Measurements from ENCODE around the gene UHRF2. TPM values are rescaled to one million over a fixed set of nuclear protein-coding genes. Genes with fewer than 3 reads are reported as not detected.
"Not testable (repeated sequence)": the region's sequence is repeated elsewhere in the genome, so short reads cannot be mapped to it uniquely, and the experiment has no call there.

Gene UHRF2
- total and polyA plus RNA-seq, 2 of the 4 experiments (the other 2 are of a cell fraction) = 27.6 to 37.3 TPM

DNA sequence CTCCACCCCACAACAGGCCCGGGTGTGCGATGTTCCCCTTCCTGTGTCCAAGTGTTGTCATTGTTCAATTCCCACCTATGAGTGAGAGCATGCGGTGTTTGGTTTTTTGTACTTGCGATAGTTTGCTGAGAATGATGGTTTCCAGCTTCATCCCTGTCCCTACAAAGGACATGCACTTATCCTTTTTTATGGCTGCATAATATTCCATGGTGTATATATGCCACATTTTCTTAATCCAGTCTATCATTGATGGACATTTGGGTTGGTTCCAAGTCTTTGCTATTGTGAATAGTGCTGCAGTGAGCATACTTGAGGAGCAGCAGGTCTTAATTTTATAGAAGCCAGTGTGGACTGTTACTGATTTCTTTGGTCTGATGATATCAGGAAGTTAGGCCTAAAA, 42.3 kb downstream of the UHRF2 start:
- WGBS, 2 experiments (ENCODE audit: extremely low coverage in 2 of 2, insufficient read length in 1 of 2) = no CpG with 5 or more reads among the region's 4 CpGs
- H3K56ac ChIP-seq (ENCODE audit: extremely low read depth, insufficient read depth, low read length); H2BK5ac ChIP-seq (ENCODE audit: low read depth, low read length, poor library complexity, severe bottlenecking); dilution Hi-C loops (cut with HindIII; ENCODE audit: low sequenced_read_pairs, unreplicated experiment); H2BK15ac ChIP-seq (ENCODE audit: low read depth, low read length); intact Hi-C loops (cut with micrococcal nuclease); CTCF ChIA-PET; H3K4me3 ChIP-seq (ENCODE audit: insufficient read depth, low read depth, low read length); H3K9me3 ChIP-seq (ENCODE audit: control insufficient read depth, insufficient read depth, low read length); H2AK5ac ChIP-seq (ENCODE audit: low read depth, low read length); H4K8ac ChIP-seq (ENCODE audit: low read depth in 2 of 2, low read length in 2 of 2); DNase-seq; H3K36me3 ChIP-seq (ENCODE audit: control insufficient read depth, insufficient read depth, low read length); H3K27ac ChIP-seq (ENCODE audit: insufficient read depth, low read length); H4K91ac ChIP-seq (ENCODE audit: insufficient read depth, low read depth, low read length); in situ Hi-C loops (cut with MboI; ENCODE audit: low sequenced_read_pairs); H2AK9ac ChIP-seq (replicated peaks; ENCODE audit: low read depth, low read length, poor library complexity); H4K5ac ChIP-seq (ENCODE audit: low read depth, low read length); H3K27me3 ChIP-seq (ENCODE audit: control insufficient read depth, insufficient read depth, low read length); H3K4me1 ChIP-seq (ENCODE audit: control insufficient read depth, insufficient read depth, low read length); H2BK120ac ChIP-seq (ENCODE audit: low read depth, low read length); H3K9me1 ChIP-seq (ENCODE audit: insufficient read depth, low read length); H3K18ac ChIP-seq (ENCODE audit: low read depth, low read length); H3K4me2 ChIP-seq (ENCODE audit: low read depth, low read length); POLR2A ChIA-PET (ENCODE audit: unreplicated experiment); H3K4ac ChIP-seq (ENCODE audit: low read depth, low read length); ATAC-seq (ENCODE audit: low read depth); BruUV-seq (replicated peaks); H2AFZ ChIP-seq (replicated peaks; ENCODE audit: low read length, poor library complexity); H2BK20ac ChIP-seq (ENCODE audit: low read depth, low read length); H3K14ac ChIP-seq (replicated peaks; ENCODE audit: low read depth, low read length); H3K23ac ChIP-seq (ENCODE audit: low read depth, low read length); H3K9ac ChIP-seq (ENCODE audit: low read depth, low read length): not testable (repeated sequence)
- peaks cover 9 to 42% of the 10 kb centered on the region in 2 experiments for H3K79me1 ChIP-seq (ENCODE audit: low read depth in 1 of 2, low read length in 2 of 2)
- H4K20me1 ChIP-seq (ENCODE audit: insufficient read depth, low read length) = peaks cover 61% of the 10 kb centered on the region

DNA sequence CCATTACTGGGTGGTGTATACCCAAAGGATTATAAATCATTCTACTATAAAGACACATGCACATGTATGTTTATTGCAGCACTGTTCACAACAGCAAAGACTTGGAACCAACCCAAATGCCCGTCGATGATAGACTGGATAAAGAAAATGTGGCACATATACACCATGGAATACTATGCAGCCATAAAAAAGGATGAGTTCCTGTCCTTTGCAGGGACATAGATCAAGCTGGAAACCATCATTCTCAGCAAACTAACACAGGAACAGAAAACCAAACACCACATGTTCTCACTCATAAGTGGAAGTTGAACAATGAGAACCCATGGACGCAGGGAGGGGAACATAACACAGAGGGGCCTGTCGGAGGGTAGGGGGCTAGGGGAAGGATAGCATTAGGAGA, 45.7 kb downstream of the UHRF2 start:
- H3K9me1 ChIP-seq (ENCODE audit: insufficient read depth, low read length); H3K4me2 ChIP-seq (ENCODE audit: low read depth, low read length); H4K8ac ChIP-seq (ENCODE audit: low read depth in 2 of 2, low read length in 2 of 2); BruUV-seq (replicated peaks); H3K4ac ChIP-seq (ENCODE audit: low read depth, low read length); H2BK20ac ChIP-seq (ENCODE audit: low read depth, low read length); POLR2A ChIA-PET (ENCODE audit: unreplicated experiment); H3K4me3 ChIP-seq (ENCODE audit: insufficient read depth, low read depth, low read length); H2AK5ac ChIP-seq (ENCODE audit: low read depth, low read length); dilution Hi-C loops (cut with HindIII; ENCODE audit: low sequenced_read_pairs, unreplicated experiment); DNase-seq; H3K18ac ChIP-seq (ENCODE audit: low read depth, low read length); H2AFZ ChIP-seq (replicated peaks; ENCODE audit: low read length, poor library complexity); H3K27ac ChIP-seq (ENCODE audit: insufficient read depth, low read length); H3K4me1 ChIP-seq (ENCODE audit: control insufficient read depth, insufficient read depth, low read length); ATAC-seq (ENCODE audit: low read depth); H2AK9ac ChIP-seq (replicated peaks; ENCODE audit: low read depth, low read length, poor library complexity); H3K9me3 ChIP-seq (ENCODE audit: control insufficient read depth, insufficient read depth, low read length); H2BK5ac ChIP-seq (ENCODE audit: low read depth, low read length, poor library complexity, severe bottlenecking); H4K91ac ChIP-seq (ENCODE audit: insufficient read depth, low read depth, low read length); H4K5ac ChIP-seq (ENCODE audit: low read depth, low read length); H3K36me3 ChIP-seq (ENCODE audit: control insufficient read depth, insufficient read depth, low read length); H2BK15ac ChIP-seq (ENCODE audit: low read depth, low read length); H3K56ac ChIP-seq (ENCODE audit: extremely low read depth, insufficient read depth, low read length); H3K14ac ChIP-seq (replicated peaks; ENCODE audit: low read depth, low read length); H3K23ac ChIP-seq (ENCODE audit: low read depth, low read length); intact Hi-C loops (cut with micrococcal nuclease); H3K9ac ChIP-seq (ENCODE audit: low read depth, low read length); H3K27me3 ChIP-seq (ENCODE audit: control insufficient read depth, insufficient read depth, low read length); H2BK120ac ChIP-seq (ENCODE audit: low read depth, low read length); in situ Hi-C loops (cut with MboI; ENCODE audit: low sequenced_read_pairs): not testable (repeated sequence)
- WGBS, 2 experiments (ENCODE audit: extremely low coverage in 2 of 2, insufficient read length in 1 of 2) = no CpG with 5 or more reads among the region's 4 CpGs
- CTCF ChIA-PET = interaction anchor here (0.6 kb wide), 1 partner anchor 33 kb away, joined by 3 read pairs; no protein-coding TSS in a partner anchor
- Histone ChIP-seq H3K79me1 (ENCODE audit: low read depth in 1 of 2, low read length in 2 of 2) (peaks cover 25 to 58% of the 10 kb centered on the region in 2 experiments), H4K20me1 (ENCODE audit: insufficient read depth, low read length) (peaks cover 44% of the 10 kb centered on the region)
